Smooth muscle cell (in vitro differentiated cells): ENCODE results near the gene SBDS. TPM values are rescaled to one million over a fixed set of nuclear protein-coding genes. Genes with fewer than 3 reads are reported as not detected.

Experiments
- DNase-seq: peaks from one replicate; lab custom pipeline; 2025; ENCODE audit not compliant: unreplicated experiment; lab: John Stamatoyannopoulos, UW
- H2AFZ ChIP-seq: fragments of 200-600 bp; sonication (generic); 2 replicates; pipeline ENCODE4 v1.6.0; 2016; ENCODE audit warnings: antibody characterized with exemption, low read depth, mild to moderate bottlenecking
- H3F3A ChIP-seq: fragments of 200-600 bp; sonication (generic); 2 replicates; pipeline ENCODE4 v1.6.0; 2017; ENCODE audit warnings: antibody characterized with exemption, low read depth
- H3K27ac ChIP-seq: fragments of 200-600 bp; sonication (generic); 2 replicates; pipeline ENCODE4 v1.5.1; 2016; ENCODE audit warnings: low read depth, mild to moderate bottlenecking
- H3K27me3 ChIP-seq: fragments of 200-600 bp; sonication (generic); 2 replicates; pipeline ENCODE4 v1.6.1; 2016; ENCODE audit warnings: low read depth, mild to moderate bottlenecking
- H3K36me3 ChIP-seq: fragments of 200-600 bp; sonication (generic); 2 replicates; pipeline ENCODE4 v1.5.1; 2016; ENCODE audit warnings: low read depth
- H3K4me1 ChIP-seq: fragments of 200-600 bp; sonication (generic); 2 replicates; pipeline ENCODE4 v1.5.1; 2016; ENCODE audit warnings: low read depth
- H3K4me2 ChIP-seq: fragments of 200-600 bp; sonication (generic); 2 replicates; pipeline ENCODE4 v1.6.0; 2016; ENCODE audit warnings: mild to moderate bottlenecking
- H3K4me3 ChIP-seq: fragments of 200-600 bp; sonication (generic); 2 replicates; pipeline ENCODE4 v1.5.1; 2016; ENCODE audit warnings: mild to moderate bottlenecking
- H3K79me2 ChIP-seq: fragments of 200-600 bp; sonication (generic); 2 replicates; pipeline ENCODE4 v1.6.0; 2016; ENCODE audit warnings: low read depth, mild to moderate bottlenecking
- H3K9ac ChIP-seq: fragments of 200-600 bp; sonication (generic); 2 replicates; pipeline ENCODE4 v1.6.0; 2016; ENCODE audit warnings: low read depth
- H3K9me3 ChIP-seq: fragments of 200-600 bp; sonication (generic); replicated peaks from 2 replicates; pipeline ENCODE4 v1.5.1; 2016; ENCODE audit warnings: low read depth
- H4K20me1 ChIP-seq: fragments of 200-600 bp; sonication (generic); 2 replicates; pipeline ENCODE4 v1.6.0; 2016; ENCODE audit warnings: low read depth
- WGBS: methylation state at CpG from one replicate; pipeline ENCODE4 v1.1.7; 2016; ENCODE audit warnings: low lambda C conversion rate; 5-methylcytosine and 5-hydroxymethylcytosine counted together
- polyA plus RNA-seq: library from polyadenylated mRNA; unstranded; fragments of >200 nt; fragmentation: Nextera tagmentation; extraction: Ambion mirVana; gene quantifications from 2 replicates; pipeline ENCODE4 v1.2.1, GENCODE V29; 2016
- total RNA-seq: library from RNA; depleted of rRNA; stranded (reverse); fragments of >200 nt; gene quantifications from 2 replicates; pipeline ENCODE4 v1.2.3, GENCODE V29; 2014
- TF ChIP-seq, protein P1 (sequence below): fragments of 200-600 bp; sonication (generic); IDR thresholded peaks from 2 replicates; pipeline ENCODE4 v1.5.1; 2017; ENCODE audit warnings: borderline replicate concordance, mild to moderate bottlenecking, antibody characterized with exemption; ENCODE audit not compliant: insufficient read depth, poor library complexity, severe bottlenecking

SBDS gene
- total and polyA plus RNA-seq, 2 experiments from 2014 or later: 107 to 133 TPM

DNA sequence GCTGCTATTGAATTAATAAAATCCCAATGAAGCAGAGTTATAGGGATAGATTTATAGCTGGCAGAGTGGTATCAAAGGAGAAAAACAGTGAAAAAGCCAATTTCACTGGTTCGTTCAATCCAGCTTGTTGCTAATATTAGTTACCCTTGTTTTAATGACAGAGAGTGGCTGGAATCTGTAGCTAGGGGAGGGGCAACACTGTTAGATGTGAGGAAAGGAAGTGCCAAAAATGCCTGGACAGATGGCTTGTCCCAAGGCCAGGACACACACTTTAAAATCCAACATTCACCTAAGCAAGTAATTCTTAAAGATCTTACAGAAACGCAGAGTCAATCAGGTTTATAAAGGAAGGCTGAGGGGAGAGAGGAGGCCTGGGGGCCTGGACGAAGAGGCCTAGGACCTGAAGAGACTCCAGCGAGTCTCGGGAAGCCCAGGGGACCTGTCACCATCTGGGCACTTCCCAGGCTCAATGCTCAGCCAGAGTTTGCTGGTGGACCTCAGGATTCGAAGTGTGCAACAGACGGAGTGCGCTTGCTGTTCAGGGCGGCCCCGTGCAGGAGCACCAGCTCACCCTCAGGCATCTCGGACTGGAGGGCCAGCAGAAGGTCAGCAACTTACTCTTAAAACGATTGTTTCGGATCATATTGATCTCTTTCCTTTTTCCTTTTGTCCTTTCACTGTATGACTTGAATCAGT lies 37.6 kb downstream of the SBDS start:
- Histone ChIP-seq H3K9ac (no peak overlapping the region), H3K36me3 (peaks cover 13% of the 10 kb centered on the region), H3K4me1 (no peaks in the 10 kb centered on the region), H3K27me3 (no peaks in the 10 kb centered on the region), H3K79me2 (no peaks in the 10 kb centered on the region), H3K4me2 (no peak overlapping the region), H3K4me3 (no peak overlapping the region), H2AFZ (no peak overlapping the region), H3K9me3 (no peaks in the 10 kb centered on the region), H3K27ac (no peak overlapping the region), H3F3A (no peaks in the 10 kb centered on the region), H4K20me1 (peaks cover 3% of the 10 kb centered on the region)
- 97% methylated on average over 13 of the region's 13 CpGs for WGBS
- TF ChIP-seq, protein P1, sequence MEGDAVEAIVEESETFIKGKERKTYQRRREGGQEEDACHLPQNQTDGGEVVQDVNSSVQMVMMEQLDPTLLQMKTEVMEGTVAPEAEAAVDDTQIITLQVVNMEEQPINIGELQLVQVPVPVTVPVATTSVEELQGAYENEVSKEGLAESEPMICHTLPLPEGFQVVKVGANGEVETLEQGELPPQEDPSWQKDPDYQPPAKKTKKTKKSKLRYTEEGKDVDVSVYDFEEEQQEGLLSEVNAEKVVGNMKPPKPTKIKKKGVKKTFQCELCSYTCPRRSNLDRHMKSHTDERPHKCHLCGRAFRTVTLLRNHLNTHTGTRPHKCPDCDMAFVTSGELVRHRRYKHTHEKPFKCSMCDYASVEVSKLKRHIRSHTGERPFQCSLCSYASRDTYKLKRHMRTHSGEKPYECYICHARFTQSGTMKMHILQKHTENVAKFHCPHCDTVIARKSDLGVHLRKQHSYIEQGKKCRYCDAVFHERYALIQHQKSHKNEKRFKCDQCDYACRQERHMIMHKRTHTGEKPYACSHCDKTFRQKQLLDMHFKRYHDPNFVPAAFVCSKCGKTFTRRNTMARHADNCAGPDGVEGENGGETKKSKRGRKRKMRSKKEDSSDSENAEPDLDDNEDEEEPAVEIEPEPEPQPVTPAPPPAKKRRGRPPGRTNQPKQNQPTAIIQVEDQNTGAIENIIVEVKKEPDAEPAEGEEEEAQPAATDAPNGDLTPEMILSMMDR: no peak
- DNase-seq: no peak

DNA sequence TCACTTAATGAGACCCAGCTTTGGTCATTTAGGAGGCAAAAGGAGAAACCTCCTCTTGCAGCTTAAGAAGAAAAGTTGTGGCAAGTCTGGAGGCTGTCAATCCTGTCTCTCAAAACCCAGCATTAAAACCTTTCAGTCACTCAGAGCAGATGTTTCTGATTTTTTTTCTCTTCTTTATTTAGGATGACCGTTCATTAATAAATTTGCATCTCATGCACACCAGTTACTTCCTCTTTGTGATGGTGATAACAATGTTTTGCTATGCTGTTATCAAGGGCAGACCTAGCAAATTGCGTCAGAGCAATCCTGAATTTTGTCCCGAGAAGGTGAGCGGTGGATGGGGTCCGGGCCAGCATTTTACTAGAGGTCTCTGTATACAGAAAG lies 42.4 kb downstream of the SBDS start:
- no peaks in the 10 kb centered on the region for H3K9me3 ChIP-seq
- no peak overlapping the region for H3K27ac ChIP-seq
- no peaks in the 10 kb centered on the region for H3K4me1 ChIP-seq
- H3F3A ChIP-seq: no peaks in the 10 kb centered on the region
- TF ChIP-seq, protein P1: no peak
- H3K9ac ChIP-seq: no peak overlapping the region
- no peak overlapping the region for H3K4me3 ChIP-seq
- no peak for DNase-seq
- WGBS: 95% methylated on average over 5 of the region's 5 CpGs
- H3K27me3 ChIP-seq: no peaks in the 10 kb centered on the region
- H3K36me3 ChIP-seq: peaks cover 13% of the 10 kb centered on the region
- H2AFZ ChIP-seq: no peak overlapping the region
- no peaks in the 10 kb centered on the region for H3K79me2 ChIP-seq
- no peak overlapping the region for H3K4me2 ChIP-seq
- H4K20me1 ChIP-seq: peaks cover 16% of the 10 kb centered on the region

DNA sequence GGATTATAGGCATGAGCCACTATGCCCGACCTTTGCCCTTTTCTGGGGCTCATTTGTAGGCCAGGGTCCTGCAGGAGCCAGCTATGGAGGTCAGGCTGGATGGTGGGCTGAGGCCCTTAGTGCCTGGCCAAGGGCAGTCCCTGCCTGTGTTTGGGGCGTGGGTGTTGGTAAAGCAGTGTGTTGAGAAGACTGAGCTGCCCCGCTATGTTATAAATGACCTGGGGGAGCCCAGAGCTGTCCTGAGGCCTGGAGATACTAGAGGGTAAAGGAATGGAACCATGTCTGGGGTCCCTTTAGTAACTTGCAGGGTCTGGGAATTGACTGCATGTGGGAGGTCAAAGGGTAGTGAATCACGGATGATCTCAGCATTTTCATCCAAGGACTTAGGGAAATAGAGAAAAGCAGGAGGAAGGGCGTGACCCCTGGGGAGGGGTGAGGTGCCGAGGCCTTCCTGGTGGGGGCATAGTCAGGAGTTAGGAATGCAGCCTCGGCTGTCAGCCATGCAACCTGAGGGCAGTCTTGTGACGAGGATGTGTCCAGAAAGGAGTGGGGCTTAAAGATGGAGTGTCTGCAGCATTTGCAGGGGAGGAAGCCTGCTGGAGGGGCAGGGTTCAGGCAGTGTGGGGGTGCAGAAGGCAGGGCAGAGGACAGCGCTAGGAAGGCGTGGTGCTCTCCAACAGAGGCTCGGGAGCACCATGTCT lies 42.9 kb downstream of the SBDS start:
- DNase-seq: no peak
- Histone ChIP-seq H3K36me3 (peaks cover 13% of the 10 kb centered on the region), H3K9ac (no peak overlapping the region), H3K4me2 (no peak overlapping the region), H3K4me1 (no peaks in the 10 kb centered on the region), H4K20me1 (peaks cover 16% of the 10 kb centered on the region), H3K27me3 (no peaks in the 10 kb centered on the region), H3K79me2 (no peaks in the 10 kb centered on the region), H3K9me3 (no peaks in the 10 kb centered on the region), H3F3A (no peaks in the 10 kb centered on the region), H2AFZ (no peak overlapping the region), H3K27ac (no peak overlapping the region), H3K4me3 (no peak overlapping the region)
- 77% methylated on average over 11 of the region's 11 CpGs for WGBS
- TF ChIP-seq, protein P1: no peak

DNA sequence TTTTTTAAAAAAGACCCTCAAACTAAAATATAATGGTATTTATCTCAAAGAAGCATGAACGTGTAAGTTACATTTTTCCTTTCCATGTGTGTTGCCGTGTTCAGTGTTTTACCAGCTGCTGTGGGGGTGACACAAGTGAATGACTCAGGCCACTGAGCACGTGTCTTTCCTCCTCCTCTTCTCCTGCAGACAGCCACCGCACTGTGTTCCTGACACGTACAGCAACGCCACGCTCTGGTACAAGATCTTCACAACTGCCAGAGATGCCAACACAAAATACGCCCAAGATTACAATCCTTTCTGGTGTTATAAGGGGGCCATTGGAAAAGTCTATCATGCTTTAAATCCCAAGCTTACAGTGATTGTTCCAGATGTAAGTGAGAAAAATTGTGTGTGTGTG lies 44.6 kb downstream of the SBDS start:
- no peak overlapping the region for H2AFZ ChIP-seq
- H3F3A ChIP-seq: no peaks in the 10 kb centered on the region
- no peaks in the 10 kb centered on the region for H3K27me3 ChIP-seq
- H3K9ac ChIP-seq: no peak overlapping the region
- H3K36me3 ChIP-seq: peaks cover 7% of the 10 kb centered on the region
- WGBS: 63% methylated on average over 8 of the region's 8 CpGs
- TF ChIP-seq, protein P1: no peak
- H3K27ac ChIP-seq: peak overlapping the region; percentile 71
- H4K20me1 ChIP-seq: peaks cover 26% of the 10 kb centered on the region
- H3K4me3 ChIP-seq: no peak overlapping the region
- H3K4me1 ChIP-seq: no peaks in the 10 kb centered on the region
- no peak for DNase-seq
- H3K4me2 ChIP-seq: no peak overlapping the region
- no peaks in the 10 kb centered on the region for H3K9me3 ChIP-seq
- H3K79me2 ChIP-seq: peaks cover 3% of the 10 kb centered on the region
